Ovary (tissue), 3 donors: ENCODE measurements around the gene MED31.

Experiments used
- EP300 ChIP-seq: sonication (generic); formaldehyde crosslinking; IDR thresholded peaks from one replicate; pipeline ENCODE4 v1.6.1; 2017; ENCODE audit warnings: antibody characterized with exemption
- POLR2A ChIP-seq: fragments of 450-650 bp; IDR thresholded peaks from one replicate; pipeline ENCODE4 v1.6.1; 2017; ENCODE audit warnings: antibody characterized with exemption, mild to moderate bottlenecking, moderate library complexity
- TF ChIP-seq, protein P1 (sequence below), 3 donors: fragments of 450-650 bp in 2 of 3; fragments of 200-600 bp in 1 of 3; IDR thresholded peaks; one replicate each; pipeline versions ENCODE4 v1.5.1 to v1.8.0; 2016 to 2022; ENCODE audit warnings: antibody characterized with exemption in 3 of 3, mild to moderate bottlenecking in 1 of 3
- donor health status: DM: no; HTN: no; CAD: no.

DNA sequence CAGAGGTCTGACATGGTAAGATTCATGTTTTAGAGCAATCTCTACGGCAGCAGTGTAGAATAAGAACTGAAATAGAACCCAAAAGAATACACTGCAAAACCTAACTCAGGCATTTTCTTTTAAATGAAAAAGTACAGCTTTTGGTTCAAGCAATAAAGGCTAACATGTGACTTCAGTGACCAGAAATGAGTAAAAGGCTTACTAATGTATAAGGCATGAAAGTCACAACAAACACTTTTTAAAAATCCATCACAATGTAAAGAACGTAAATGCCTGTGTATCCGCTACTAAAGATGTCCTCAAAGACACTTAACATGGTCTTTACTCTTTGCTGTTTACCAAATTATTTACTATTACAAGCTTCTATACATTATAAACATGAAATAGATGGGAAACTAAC, 27.5 kb downstream of the MED31 start:
- TF ChIP-seq, protein P1, sequence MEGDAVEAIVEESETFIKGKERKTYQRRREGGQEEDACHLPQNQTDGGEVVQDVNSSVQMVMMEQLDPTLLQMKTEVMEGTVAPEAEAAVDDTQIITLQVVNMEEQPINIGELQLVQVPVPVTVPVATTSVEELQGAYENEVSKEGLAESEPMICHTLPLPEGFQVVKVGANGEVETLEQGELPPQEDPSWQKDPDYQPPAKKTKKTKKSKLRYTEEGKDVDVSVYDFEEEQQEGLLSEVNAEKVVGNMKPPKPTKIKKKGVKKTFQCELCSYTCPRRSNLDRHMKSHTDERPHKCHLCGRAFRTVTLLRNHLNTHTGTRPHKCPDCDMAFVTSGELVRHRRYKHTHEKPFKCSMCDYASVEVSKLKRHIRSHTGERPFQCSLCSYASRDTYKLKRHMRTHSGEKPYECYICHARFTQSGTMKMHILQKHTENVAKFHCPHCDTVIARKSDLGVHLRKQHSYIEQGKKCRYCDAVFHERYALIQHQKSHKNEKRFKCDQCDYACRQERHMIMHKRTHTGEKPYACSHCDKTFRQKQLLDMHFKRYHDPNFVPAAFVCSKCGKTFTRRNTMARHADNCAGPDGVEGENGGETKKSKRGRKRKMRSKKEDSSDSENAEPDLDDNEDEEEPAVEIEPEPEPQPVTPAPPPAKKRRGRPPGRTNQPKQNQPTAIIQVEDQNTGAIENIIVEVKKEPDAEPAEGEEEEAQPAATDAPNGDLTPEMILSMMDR (IDR thresholded peaks at IDR 0.05) = no peak
- TF ChIP-seq POLR2A = no peak
- TF ChIP-seq EP300 = no peak
